HTR-8/SVneo (cell line): Measurements from ENCODE around the gene PSMD13.

Experiments used
- DNase-seq: peaks from one replicate; pipeline ENCODE4 v3.0.0; 2011; ENCODE audit warnings: low spot score, mixed read lengths; ENCODE audit not compliant: insufficient read length
- FAIRE-seq: peaks from 2 replicates; lab custom pipeline; 2011; peaks lifted over from hg19 to GRCh38; lab: Jason Lieb, UNC

Gene PSMD13

DNA sequence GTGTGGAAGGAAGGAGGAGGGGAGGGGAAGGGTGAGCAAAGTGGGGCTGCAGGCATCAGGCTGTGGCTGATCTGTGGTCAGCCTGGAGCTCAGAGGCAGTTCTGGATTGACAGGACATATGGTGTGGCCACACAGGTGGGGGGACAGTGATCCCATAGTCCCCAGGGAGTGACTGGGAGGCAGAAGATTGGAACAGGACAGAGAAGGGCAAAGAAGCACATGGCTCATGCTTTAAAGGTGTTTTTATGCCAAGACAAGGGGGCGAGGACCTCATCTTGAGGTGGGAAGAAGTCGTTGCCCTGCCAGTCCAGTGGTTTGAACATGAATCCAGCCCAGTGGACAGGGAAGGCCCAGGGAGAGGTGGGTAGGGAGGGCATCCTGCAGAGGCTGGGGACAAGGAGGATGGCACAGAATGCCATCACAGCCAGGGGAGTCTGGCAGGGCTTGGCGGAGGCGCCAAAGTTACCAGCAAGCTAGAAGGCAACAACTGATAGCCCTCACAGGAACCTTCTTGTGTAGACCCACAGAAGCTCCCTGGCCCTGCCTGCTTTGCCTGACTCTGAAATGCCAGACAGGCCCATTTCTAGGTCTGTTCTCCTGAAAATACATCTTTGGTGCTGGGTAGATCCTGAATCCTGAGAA, 32.7 kb upstream of the PSMD13 start:
- FAIRE-seq (no peak), DNase-seq (no peak)

DNA sequence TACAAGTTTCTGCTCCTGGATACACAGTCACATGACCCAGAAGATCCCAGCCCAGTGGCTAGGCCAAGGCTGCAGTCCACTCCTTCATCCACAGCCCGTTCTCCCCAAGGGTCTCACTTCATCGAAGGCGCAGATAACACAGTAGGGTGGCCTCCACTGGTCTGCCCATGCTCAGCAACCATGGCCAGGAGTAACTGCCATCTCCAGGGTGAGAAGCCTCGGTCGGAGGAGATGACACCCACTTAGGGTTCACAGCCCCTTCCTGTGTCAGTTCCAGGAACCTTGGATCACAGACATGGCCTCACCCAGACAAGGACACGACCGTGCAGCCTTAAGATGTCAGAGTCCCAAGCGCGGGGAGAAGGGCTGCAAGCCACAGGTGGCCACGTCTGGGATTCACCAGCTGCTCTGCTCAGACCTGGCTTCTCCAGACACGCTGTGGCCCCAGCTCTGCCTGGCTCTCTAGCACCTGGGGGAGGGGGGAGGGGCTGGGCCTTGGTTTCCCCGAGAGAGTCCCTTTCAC, 32.1 kb upstream of the PSMD13 start:
- DNase-seq (no peak), FAIRE-seq (no peak)

DNA sequence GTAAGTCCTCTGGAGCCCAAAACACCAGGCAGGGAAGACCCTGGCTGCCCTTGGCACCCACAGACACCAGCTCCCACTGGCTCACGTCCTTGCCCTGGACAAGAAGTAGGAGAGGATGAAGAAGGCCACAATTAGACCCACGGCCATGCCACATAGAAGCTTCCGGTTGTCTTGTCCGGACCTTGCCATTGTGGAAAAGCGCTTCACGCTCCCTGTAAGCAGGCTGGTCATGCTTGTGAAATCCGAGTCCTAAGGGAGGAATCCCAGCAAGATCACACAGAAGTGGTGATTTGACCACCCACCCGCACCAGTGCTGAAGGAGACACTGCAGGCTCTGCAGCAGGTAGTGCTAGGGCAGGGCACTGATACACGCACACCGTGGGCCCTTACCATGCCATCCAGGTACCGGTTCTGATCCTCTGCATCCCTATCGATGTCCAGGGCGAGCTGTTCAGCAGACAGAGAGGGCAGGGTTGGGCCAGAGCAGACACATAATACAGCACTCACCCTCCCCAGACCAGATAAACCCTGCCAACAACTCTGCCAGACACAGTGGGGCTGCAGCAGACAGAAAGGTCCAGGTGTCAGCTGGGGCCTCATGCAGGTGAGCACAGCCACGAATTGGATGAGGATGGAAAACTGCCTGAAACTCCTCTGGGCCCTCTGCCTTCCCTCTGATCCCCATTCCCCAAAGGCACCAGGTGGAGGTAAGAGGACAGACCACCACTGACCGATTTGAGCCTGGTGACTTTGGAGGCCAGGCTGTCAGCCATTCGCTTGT, 31.4 kb upstream of the PSMD13 start:
- DNase-seq (no peak), FAIRE-seq (no peak)

DNA sequence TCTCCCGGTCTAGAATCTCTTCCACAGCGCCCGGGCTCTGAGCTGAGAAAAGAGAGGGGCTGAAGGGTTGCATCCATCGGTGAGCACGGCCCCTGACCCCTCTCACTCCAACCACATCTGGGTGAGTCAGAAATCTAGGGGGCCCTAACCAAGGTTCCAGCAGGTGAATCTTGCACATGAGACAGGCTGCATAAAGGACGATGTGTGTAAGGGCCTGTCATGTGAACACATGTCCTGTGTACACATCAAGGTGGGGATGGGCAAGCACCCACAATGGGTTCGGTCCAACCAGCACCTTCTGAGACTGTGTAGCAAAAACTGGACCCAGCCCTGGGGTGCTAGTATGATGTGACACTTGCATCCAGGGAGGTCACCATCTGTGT, 30.8 kb upstream of the PSMD13 start:
- DNase-seq (no peak), FAIRE-seq (no peak)

DNA sequence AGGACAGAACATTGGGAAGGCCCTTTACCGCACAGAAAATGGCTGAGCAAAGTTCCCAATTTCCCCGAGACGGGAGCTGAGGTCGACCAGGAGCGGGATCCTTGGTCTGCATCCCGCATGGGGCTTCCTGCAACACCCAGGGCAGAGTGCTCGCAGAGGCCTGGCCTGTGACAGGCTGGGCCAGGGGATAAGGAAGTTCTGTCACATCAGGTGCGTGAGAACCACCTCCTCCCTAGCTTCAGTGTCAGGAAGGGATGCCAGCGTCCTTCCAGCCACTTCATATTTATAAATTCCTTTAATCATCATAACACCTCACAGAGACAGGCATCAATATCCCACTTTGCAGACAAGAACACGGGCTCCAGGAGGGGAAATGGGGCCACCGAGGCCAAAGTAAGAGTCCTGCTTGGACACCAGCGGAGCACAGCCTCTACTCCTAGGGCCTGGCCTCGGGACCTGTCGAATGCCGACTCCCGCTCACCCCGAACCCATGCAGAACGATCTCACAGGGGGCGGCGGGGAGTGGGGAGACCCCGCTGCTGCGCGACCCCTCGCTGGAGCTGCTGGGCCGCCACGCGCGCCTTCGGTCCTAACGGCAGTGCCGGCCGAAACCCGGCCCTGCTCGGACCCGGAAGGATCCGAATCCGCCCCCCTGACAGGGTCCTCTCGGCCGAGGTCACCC, 30.1 kb upstream of the PSMD13 start:
- FAIRE-seq (no peak), DNase-seq (no peak)

DNA sequence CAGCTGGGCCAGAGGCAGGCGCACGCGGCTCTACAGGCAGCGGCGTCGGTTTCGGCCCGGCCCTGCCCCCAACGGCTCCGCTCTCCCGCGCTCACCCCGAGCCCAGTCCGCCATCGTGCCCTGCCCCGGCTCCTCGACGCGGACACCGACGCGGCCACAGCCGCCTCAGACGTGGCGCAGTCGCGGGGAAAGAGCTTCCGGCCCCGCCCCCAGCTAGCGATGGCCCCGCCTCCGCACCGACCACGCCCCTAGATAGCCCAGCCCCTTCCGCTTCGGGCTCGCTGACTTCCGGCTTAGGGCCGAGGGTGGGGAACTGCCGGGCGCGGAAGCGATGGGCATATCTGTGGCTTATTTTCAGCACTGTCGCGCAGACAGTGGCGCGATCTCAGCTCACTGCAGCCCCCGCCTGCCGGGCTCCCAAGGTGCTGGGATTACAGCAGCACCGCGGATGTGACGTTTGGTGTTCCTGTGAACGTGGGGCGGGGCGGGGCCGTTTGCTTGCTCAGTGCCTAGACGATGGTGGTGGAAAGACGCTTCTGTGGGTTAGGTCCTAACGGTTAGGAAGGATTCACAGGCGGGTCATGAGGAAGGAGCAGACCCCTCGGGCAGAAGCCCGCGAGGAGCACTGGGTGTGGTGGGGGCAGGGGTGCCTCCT, 29.4 kb upstream of the PSMD13 start, which contains the start of the genes BET1L and RIC8A:
Gene BET1L, minus strand, starts transcription at position 192 of the 655 bp plus-strand sequence. Its CDS starts 78 bp downstream, at position 114.
Gene RIC8A, plus strand, starts transcription at position 501 of the 655 bp plus-strand sequence. CDS start 1,147 bp downstream, outside the sequence.
- peak; percentile 96 for DNase-seq
- peak; percentile 96 for FAIRE-seq

DNA sequence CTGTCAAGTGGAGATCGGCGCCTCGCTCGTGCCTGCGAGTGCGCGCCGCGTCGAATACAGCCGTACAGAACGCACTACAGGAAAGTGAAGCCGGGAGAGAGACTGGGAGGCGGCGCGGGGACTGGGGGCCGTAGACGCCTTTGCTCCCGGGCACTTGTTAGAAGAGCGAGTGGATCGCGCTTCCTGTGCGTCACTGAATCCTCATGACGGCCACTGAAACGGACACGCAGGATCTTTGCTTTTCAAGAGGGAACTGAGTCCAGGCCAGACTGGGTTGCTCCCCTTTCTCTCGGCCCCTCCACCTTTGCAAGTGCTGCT, 29.0 kb upstream of the PSMD13 start:
- DNase-seq (peak; percentile 23), FAIRE-seq (no peak)

DNA sequence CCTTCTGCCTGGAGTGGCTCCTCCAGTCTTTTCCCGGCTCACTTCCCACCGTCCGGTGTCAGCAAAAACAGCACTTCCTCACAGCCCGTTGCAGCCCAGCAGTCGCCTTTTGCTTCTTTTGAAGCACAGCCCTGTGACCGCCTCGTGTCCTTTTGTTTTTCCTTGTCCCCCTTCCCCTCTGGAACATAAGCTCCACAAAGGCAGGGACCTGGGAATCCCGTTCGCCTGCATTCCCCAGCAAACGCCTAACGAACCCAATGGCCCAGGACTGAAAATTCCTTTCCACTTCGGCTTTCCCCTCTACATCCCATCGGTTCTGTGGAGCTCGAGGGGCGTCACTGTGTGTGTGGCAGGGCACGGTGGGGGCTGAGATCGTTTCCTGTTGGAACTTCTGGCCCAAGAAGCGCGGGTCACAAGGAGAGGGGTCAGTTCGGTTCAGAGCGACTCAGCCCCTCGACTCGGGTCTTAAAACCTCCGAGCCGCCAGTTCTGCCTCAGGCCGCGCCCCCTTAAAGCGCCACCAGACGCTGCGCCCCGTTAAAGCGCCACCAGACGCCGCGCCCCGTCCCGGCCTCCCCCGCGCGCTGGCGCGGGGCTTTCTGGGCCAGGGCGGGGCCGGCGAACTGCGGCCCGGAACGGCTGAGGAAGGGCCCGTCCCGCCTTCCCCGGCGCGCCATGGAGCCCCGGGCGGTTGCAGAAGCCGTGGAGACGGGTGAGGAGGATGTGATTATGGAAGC, 28.4 kb upstream of the PSMD13 start:
- FAIRE-seq = no peak
- DNase-seq = peak; percentile 76

DNA sequence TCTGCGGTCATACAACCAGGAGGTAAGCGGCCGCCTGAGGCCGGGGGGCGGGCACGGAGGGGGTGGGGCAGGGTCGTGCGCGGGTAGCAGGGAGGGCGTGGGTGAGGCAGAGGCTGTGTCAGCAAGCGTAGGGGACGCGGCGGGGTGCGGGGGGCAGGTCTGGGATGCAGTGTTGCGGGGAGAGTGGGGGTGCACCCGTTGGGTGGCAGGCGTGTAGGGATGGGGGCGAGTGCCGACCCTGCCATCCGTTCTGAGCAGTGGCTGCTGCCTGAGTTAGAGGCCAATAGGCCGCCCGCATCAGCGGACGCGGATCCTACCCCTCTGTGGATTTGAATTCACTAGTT, 27.9 kb upstream of the PSMD13 start:
- DNase-seq = no peak
- FAIRE-seq = no peak

DNA sequence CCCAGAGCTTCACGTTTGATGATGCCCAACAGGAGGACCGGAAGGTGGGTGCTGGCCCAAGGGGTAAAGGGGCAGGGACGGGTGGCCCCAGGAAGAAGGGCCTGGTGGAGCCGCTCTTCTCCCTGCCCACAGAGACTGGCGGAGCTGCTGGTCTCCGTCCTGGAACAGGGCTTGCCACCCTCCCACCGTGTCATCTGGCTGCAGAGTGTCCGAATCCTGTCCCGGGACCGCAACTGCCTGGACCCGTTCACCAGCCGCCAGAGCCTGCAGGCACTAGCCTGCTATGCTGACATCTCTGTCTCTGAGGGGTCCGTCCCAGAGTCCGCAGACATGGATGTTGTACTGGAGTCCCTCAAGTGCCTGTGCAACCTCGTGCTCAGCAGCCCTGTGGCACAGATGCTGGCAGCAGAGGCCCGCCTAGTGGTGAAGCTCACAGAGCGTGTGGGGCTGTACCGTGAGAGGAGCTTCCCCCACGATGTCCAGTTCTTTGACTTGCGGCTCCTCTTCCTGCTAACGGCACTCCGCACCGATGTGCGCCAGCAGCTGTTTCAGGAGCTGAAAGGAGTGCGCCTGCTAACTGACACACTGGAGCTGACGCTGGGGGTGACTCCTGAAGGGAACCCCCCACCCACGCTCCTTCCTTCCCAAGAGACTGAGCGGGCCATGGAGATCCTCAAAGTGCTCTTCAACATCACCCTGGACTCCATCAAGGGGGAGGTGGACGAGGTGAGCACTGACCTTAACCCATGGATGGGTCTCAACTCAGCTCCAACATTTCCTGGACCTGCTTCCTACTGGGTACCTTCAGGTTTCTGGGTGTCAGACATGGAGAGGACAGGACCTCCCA, 27.3 kb upstream of the PSMD13 start:
- DNase-seq (no peak), FAIRE-seq (no peak)

DNA sequence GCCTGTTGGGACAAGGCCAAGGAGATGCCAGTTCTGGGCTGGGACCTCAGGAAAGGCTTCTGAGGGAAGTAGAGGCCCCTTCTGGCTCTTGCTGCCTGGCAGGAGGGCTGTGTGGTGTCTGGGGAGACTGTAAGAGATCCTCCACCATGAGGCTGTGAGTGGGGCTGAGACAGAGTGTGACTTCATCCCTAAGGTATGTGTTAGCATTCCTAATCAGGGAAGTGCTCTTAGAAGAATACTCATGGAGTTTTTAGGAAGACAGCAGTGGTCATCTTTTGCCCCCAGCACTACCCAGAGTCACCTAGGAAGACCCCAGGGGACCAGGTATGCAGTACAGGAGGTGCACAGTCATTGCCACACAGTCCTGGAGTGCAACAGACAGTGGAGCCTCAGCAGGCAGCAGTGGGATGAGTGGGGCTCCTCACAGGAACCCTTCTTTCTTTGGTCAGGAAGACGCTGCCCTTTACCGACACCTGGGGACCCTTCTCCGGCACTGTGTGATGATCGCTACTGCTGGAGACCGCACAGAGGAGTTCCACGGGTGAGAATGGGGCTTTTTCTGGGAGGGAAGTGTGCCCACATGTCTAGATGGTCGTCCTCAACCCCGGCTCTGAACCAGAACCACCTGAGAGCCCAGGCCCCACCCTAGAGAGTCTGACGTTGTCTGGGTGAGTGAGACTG, 26.5 kb upstream of the PSMD13 start:
- FAIRE-seq (no peak), DNase-seq (peak; percentile 45)

DNA sequence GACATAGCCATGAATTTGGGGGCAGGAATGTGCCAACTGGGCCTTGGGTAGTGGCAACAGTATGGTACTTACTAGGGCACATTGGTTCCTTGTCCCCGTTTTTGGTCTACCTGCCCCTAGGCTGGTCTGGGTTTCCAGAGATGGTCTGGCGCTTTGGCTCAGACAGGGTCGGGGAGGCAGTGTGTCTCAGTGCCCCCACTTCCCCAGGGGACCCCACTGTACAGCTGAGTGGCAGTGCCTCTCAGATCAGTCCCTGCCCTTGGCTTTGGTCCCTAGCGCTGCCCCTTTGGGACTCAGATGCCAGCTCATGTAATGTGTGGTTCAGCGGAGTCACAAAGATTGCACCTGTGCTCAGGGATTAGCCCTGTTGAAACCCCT, 26.0 kb upstream of the PSMD13 start:
- DNase-seq (no peak), FAIRE-seq (no peak)

DNA sequence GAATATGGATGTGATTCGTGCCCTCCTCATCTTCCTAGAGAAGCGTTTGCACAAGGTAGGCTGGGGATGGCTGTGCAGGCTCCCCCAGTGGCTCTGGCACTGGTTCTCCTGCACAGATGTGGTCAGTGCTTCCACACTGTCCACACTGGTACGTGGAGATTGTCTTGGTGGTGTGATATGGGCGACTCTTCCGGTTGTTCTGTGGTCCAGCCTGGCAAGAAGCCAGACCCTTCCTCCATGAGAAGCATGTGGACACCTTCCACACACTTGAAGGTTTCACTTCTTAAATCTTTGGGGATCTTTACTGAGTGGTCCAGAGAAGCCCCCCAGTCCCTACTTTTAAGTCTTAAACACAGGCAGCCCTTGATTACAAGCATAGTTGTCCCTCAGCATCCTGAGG, 25.5 kb upstream of the PSMD13 start:
- no peak for FAIRE-seq
- no peak for DNase-seq

DNA sequence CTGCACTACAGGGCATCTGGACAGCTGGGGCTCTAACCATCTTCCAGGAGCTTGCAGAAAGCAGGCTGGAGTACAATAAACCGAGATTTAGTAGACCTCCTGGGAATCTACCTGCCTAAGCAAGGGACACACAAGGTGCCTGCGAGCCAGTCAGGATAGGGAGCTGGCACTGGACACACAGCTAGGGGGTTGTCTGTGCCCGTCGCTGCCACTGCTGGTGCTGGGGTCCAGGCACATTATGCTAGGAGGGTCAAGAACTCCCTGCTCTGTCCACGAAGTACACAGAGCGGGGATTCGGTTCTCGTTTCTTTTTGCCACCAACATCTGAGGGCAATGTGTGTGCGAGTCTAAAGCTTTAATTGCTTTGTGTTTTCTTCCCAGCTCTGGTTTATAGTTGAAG, 25.0 kb upstream of the PSMD13 start:
- no peak for FAIRE-seq

DNA sequence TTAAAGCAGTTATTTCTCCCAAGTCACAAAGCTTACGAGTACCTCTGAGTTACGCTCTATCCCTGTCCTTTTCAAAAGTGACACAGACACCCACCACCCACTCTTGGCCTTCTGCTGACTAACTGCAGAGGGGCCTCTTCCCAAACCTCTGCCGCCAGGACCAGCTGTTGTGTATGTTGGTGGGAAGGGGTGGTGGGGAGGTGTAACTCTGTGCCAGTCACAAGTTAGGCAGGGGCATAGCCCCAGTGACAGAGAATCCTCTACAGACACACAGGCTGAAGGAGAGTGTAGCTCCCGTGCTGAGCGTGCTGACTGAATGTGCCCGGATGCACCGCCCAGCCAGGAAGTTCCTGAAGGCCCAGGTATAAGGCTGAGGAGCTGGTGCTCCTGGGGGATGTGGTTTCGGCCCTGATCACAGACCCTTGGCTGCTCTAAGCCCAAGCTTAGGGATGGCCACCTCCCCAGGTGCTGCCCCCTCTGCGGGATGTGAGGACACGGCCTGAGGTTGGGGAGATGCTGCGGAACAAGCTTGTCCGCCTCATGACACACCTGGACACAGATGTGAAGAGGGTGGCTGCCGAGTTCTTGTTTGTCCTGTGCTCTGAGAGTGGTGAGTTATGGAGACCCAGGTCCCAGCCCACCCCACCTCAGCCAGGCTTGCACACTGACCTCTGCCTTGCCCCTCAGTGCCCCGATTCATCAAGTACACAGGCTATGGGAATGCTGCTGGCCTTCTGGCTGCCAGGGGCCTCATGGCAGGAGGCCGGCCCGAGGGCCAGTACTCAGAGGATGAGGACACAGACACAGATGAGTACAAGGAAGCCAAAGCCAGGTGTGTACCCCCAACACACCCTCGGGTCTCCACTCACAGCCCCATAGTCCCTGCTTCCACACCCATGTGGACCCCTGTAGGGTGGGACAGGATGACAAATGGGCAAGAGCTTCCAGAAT, 24.4 kb upstream of the PSMD13 start:
- DNase-seq (no peak), FAIRE-seq (no peak)

More for the DNA sequence above, 25.0 kb upstream of the PSMD13 start:
- no peak for DNase-seq

DNA sequence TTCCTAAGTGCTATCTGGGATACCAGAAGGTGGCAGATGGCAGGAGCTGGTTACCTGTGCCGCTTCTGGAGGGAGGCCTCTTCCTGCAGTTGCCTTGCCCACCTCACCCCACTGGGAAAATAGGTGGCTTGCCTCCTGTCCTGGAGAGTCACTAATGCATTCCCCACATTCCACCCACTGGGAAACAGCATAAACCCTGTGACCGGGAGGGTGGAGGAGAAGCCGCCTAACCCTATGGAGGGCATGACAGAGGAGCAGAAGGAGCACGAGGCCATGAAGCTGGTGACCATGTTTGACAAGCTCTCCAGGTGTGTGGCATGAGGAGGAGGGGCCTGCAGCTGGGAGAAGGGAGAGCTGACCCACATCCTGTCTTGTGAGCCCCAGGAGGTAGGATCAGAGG, 23.7 kb upstream of the PSMD13 start:
- FAIRE-seq (no peak), DNase-seq (no peak)

DNA sequence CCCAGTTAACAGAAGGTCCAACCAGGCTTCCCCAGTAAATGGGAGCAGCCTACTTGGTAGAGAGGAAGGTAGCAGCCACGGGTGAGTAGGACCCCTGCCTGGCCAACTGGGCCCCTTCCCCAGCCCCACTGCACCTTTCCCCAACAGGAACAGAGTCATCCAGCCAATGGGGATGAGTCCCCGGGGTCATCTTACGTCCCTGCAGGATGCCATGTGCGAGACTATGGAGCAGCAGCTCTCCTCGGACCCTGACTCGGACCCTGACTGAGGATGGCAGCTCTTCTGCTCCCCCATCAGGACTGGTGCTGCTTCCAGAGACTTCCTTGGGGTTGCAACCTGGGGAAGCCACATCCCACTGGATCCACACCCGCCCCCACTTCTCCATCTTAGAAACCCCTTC, 22.7 kb upstream of the PSMD13 start:
- FAIRE-seq = no peak
- DNase-seq = no peak
